Measurements from ENCODE around the gene RHO.

DNA sequence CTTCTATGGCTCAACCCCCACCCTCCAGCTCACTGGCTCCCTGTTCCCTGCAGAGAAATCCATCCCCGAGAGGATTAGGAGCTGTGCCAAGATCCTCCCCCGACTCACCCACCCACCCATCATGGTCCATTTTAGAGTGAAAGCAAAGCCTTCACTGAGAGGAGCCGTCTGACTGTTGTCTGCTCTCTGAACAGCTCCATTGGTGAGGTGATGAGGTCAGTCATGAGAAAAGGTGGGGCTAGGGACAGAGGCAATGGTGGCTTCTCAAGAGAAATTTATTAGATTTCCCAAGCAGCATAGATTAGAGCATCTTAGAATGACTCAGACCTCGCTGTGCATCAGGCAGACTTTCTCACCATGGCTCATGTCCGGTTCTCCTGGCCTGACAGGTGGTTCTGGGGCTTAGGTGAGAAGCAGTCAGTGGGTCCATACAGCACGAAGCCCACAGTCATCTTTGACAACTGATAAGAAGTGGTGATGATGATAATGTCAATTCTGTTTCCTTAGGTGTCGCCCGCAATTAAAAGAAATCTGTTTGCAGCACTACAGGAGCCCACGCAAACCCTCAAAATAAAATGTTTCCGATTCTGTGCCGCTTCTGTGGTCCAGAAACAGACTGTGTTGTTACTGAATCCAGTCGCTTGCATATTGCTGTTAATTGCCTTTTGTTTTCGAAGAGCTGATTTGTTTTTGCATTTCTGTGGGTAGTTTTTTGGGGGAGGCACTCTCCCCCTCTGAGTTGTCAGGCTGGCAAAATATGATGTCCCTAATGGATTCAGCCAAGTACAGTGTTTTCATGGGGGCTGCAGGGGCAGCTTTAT lies 24.8 kb upstream of the RHO start:
- TF ChIP-seq, protein P1, sequence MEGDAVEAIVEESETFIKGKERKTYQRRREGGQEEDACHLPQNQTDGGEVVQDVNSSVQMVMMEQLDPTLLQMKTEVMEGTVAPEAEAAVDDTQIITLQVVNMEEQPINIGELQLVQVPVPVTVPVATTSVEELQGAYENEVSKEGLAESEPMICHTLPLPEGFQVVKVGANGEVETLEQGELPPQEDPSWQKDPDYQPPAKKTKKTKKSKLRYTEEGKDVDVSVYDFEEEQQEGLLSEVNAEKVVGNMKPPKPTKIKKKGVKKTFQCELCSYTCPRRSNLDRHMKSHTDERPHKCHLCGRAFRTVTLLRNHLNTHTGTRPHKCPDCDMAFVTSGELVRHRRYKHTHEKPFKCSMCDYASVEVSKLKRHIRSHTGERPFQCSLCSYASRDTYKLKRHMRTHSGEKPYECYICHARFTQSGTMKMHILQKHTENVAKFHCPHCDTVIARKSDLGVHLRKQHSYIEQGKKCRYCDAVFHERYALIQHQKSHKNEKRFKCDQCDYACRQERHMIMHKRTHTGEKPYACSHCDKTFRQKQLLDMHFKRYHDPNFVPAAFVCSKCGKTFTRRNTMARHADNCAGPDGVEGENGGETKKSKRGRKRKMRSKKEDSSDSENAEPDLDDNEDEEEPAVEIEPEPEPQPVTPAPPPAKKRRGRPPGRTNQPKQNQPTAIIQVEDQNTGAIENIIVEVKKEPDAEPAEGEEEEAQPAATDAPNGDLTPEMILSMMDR (IDR thresholded peaks at IDR 0.05; ENCODE audit: borderline replicate concordance, extremely low read depth, low read length, poor library complexity, severe bottlenecking), result no peak
- TF ChIP-seq EZH2 (IDR thresholded peaks at IDR 0.05; ENCODE audit: borderline replicate concordance, low read depth, low read length, severe bottlenecking), result no peak
